Ovary (tissue), 3 donors: ENCODE results near the gene DERL3.

Source experiments
- POLR2A ChIP-seq: fragments of 450-650 bp; IDR thresholded peaks from one replicate; pipeline ENCODE4 v1.6.1; 2017; ENCODE audit warnings: antibody characterized with exemption, mild to moderate bottlenecking, moderate library complexity
- TF ChIP-seq, protein P1 (sequence below), 3 donors: fragments of 450-650 bp in 2 of 3; fragments of 200-600 bp in 1 of 3; IDR thresholded peaks; one replicate each; pipeline versions ENCODE4 v1.5.1 to v1.8.0; 2016 to 2022; ENCODE audit warnings: antibody characterized with exemption in 3 of 3, mild to moderate bottlenecking in 1 of 3
- donor health status: DM: no; HTN: no; CAD: no.

DNA sequence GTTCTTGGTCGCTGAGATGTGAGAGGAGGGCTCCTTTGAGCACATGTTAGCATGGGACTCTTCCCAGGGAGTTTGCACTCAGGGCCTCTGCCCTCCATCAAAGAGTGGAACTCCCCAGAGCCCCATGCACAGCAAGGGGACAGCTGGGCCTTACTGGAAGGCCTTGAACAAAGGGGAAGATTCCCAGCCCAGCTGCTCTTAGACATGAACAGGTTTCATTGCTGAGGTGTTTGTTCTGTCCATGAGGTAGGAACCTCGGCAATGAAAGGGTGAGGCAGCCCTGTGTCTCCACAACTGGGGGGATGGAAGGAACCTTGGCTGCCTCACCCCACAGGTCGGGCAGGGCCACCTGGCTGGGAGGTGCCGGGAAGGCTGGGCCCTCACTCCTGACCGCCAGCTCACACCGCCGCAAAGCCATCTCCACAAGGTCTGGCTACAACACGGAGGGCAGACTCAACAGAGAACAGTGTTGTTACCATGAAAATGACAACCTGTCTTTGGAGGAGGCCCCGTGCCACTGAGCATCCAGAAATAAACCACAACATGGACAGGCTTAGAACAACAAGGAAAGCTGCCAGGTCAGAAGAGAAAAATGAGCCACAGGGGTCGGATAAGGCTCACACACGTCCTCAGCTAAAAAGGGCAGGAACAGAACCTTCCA is 3.2 kb downstream of the DERL3 start:
- TF ChIP-seq, protein P1, sequence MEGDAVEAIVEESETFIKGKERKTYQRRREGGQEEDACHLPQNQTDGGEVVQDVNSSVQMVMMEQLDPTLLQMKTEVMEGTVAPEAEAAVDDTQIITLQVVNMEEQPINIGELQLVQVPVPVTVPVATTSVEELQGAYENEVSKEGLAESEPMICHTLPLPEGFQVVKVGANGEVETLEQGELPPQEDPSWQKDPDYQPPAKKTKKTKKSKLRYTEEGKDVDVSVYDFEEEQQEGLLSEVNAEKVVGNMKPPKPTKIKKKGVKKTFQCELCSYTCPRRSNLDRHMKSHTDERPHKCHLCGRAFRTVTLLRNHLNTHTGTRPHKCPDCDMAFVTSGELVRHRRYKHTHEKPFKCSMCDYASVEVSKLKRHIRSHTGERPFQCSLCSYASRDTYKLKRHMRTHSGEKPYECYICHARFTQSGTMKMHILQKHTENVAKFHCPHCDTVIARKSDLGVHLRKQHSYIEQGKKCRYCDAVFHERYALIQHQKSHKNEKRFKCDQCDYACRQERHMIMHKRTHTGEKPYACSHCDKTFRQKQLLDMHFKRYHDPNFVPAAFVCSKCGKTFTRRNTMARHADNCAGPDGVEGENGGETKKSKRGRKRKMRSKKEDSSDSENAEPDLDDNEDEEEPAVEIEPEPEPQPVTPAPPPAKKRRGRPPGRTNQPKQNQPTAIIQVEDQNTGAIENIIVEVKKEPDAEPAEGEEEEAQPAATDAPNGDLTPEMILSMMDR (IDR thresholded peaks at IDR 0.05) = no peak
- TF ChIP-seq POLR2A = no peak
